ENCODE results near the gene CPXM2. TPM values are rescaled to one million over a fixed set of nuclear protein-coding genes. Genes with fewer than 3 reads are reported as not detected.

Gene CPXM2
- total and polyA plus RNA-seq, 9 of the 15 experiments (the other 6 are each of a cell fraction or from before 2014, with no cell fraction given), result not detected

DNA sequence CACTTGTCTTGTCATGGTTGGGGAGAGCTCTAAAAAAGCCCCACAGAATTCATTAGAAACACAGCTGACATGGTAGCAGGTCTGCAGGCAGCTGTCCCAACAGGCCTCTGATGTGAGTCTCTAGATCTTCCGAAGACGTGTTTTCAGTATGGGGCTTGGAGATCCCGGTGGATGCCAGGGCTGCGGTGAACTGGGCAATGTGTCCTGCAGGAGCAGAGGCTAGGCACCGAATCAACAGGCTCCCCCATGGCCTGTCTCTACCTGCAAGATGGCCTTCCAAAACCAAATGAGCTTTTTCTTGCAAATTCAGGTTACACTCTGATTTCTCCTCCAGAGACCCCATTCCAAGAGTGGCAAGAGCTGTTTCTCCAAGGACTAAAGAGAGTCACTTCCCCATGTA, 2.9 kb downstream of the CPXM2 start (continued):
- TF ChIP-seq, protein P1, sequence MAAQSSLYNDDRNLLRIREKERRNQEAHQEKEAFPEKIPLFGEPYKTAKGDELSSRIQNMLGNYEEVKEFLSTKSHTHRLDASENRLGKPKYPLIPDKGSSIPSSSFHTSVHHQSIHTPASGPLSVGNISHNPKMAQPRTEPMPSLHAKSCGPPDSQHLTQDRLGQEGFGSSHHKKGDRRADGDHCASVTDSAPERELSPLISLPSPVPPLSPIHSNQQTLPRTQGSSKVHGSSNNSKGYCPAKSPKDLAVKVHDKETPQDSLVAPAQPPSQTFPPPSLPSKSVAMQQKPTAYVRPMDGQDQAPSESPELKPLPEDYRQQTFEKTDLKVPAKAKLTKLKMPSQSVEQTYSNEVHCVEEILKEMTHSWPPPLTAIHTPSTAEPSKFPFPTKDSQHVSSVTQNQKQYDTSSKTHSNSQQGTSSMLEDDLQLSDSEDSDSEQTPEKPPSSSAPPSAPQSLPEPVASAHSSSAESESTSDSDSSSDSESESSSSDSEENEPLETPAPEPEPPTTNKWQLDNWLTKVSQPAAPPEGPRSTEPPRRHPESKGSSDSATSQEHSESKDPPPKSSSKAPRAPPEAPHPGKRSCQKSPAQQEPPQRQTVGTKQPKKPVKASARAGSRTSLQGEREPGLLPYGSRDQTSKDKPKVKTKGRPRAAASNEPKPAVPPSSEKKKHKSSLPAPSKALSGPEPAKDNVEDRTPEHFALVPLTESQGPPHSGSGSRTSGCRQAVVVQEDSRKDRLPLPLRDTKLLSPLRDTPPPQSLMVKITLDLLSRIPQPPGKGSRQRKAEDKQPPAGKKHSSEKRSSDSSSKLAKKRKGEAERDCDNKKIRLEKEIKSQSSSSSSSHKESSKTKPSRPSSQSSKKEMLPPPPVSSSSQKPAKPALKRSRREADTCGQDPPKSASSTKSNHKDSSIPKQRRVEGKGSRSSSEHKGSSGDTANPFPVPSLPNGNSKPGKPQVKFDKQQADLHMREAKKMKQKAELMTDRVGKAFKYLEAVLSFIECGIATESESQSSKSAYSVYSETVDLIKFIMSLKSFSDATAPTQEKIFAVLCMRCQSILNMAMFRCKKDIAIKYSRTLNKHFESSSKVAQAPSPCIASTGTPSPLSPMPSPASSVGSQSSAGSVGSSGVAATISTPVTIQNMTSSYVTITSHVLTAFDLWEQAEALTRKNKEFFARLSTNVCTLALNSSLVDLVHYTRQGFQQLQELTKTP (IDR thresholded peaks at IDR 0.05; ENCODE audit: low read depth in 1 of 2, partially characterized antibody in 2 of 2), result no peak
- no peak for TF ChIP-seq ZBTB40 (IDR thresholded peaks at IDR 0.05)
- TF ChIP-seq ZBTB40 (CRISPR knock-in tag; IDR thresholded peaks at IDR 0.05), result no peak
- no peak for TF ChIP-seq VEZF1 (CRISPR knock-in tag; IDR thresholded peaks at IDR 0.05)
- TF ChIP-seq, protein P2, sequence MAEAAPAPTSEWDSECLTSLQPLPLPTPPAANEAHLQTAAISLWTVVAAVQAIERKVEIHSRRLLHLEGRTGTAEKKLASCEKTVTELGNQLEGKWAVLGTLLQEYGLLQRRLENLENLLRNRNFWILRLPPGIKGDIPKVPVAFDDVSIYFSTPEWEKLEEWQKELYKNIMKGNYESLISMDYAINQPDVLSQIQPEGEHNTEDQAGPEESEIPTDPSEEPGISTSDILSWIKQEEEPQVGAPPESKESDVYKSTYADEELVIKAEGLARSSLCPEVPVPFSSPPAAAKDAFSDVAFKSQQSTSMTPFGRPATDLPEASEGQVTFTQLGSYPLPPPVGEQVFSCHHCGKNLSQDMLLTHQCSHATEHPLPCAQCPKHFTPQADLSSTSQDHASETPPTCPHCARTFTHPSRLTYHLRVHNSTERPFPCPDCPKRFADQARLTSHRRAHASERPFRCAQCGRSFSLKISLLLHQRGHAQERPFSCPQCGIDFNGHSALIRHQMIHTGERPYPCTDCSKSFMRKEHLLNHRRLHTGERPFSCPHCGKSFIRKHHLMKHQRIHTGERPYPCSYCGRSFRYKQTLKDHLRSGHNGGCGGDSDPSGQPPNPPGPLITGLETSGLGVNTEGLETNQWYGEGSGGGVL (CRISPR knock-in tag; IDR thresholded peaks at IDR 0.05), result no peak

Measured in K562 (cell line).